Ectodermal cell (in vitro differentiated cells): Measurements from ENCODE around the gene DMXL2.

Source experiments
- H3K27ac ChIP-seq: 2 replicates; pipeline ENCODE4 v1.7.0; 2013; ENCODE audit warnings: mild to moderate bottlenecking, low read depth, low read length; ENCODE audit not compliant: insufficient read depth, poor library complexity, severe bottlenecking
- H3K27me3 ChIP-seq: 2 replicates; pipeline ENCODE4 v1.7.0; 2013; ENCODE audit warnings: mild to moderate bottlenecking, low read length; ENCODE audit not compliant: insufficient read depth, control insufficient read depth, poor library complexity, severe bottlenecking
- H3K36me3 ChIP-seq: one replicate; pipeline ENCODE4 v1.7.0; 2013; ENCODE audit warnings: low read length; ENCODE audit not compliant: control insufficient read depth, insufficient read depth
- H3K4me1 ChIP-seq: one replicate; pipeline ENCODE4 v1.7.0; 2013; ENCODE audit warnings: low read length; ENCODE audit not compliant: control insufficient read depth, insufficient read depth
- H3K4me3 ChIP-seq: 2 replicates; pipeline ENCODE4 v1.7.0; 2013; ENCODE audit warnings: low read depth, low read length, control low read depth; ENCODE audit not compliant: insufficient read depth
- H3K9me3 ChIP-seq: 2 replicates; pipeline ENCODE4 v1.7.0; 2013; ENCODE audit warnings: mild to moderate bottlenecking, low read length, moderate library complexity; ENCODE audit not compliant: control insufficient read depth
- WGBS, 2 experiments: methylation state at CpG; one replicate each; pipeline ENCODE4 v1.1.7; 2013; ENCODE audit warnings: missing lambda C conversion rate in 2 of 2; 5-methylcytosine and 5-hydroxymethylcytosine counted together

The DMXL2 gene

GRCh38 chr15:51547656-51548055 is 74.9 kb downstream of the DMXL2 start:
- H3K27ac ChIP-seq, result no peak overlapping the region
- no peaks in the 10 kb centered on the region for H3K36me3 ChIP-seq
- no peak overlapping the region for H3K4me3 ChIP-seq
- no peaks in the 10 kb centered on the region for H3K4me1 ChIP-seq
- 93 to 95% methylated on average over 2 of the region's 2 CpGs for WGBS, 2 experiments
- H3K9me3 ChIP-seq, result no peaks in the 10 kb centered on the region
- no peaks in the 10 kb centered on the region for H3K27me3 ChIP-seq

GRCh38 chr15:51536965-51537574 is 85.5 kb downstream of the DMXL2 start:
- no peaks in the 10 kb centered on the region for H3K27me3 ChIP-seq
- 0 to 12% methylated on average over 1 of the region's 1 CpG for WGBS, 2 experiments

GRCh38 chr15:51533672-51534398 is 88.7 kb downstream of the DMXL2 start:
- H3K9me3 ChIP-seq, result no peaks in the 10 kb centered on the region
- no peak overlapping the region for H3K4me3 ChIP-seq
- H3K36me3 ChIP-seq, result no peaks in the 10 kb centered on the region
- WGBS, 2 experiments, result 89 to 91% methylated on average over 3 to 4 of the region's 4 CpGs
- H3K27ac ChIP-seq, result no peak overlapping the region
- no peaks in the 10 kb centered on the region for H3K4me1 ChIP-seq
- no peaks in the 10 kb centered on the region for H3K27me3 ChIP-seq

More at GRCh38 chr15:51536965-51537574, 85.5 kb downstream of the DMXL2 start:
- Histone ChIP-seq H3K36me3 (no peaks in the 10 kb centered on the region), H3K4me1 (no peaks in the 10 kb centered on the region), H3K9me3 (no peaks in the 10 kb centered on the region), H3K4me3 (no peak overlapping the region), H3K27ac (no peak overlapping the region)

GRCh38 chr15:51526955-51527354 is 95.6 kb downstream of the DMXL2 start:
- Histone ChIP-seq H3K4me3 (no peak overlapping the region), H3K4me1 (no peaks in the 10 kb centered on the region), H3K9me3 (no peaks in the 10 kb centered on the region), H3K27ac (no peak overlapping the region), H3K36me3 (no peaks in the 10 kb centered on the region), H3K27me3 (no peaks in the 10 kb centered on the region)
- 97% methylated on average over 4 to 5 of the region's 5 CpGs for WGBS, 2 experiments

- H3K4me3 ChIP-seq, result no peak overlapping the region
- no peaks in the 10 kb centered on the region for H3K36me3 ChIP-seq
- no peaks in the 10 kb centered on the region for H3K27me3 ChIP-seq
- no peaks in the 10 kb centered on the region for H3K4me1 ChIP-seq
- 89 to 92% methylated on average over 5 of the region's 5 CpGs for WGBS, 2 experiments
- no peak overlapping the region for H3K27ac ChIP-seq
- H3K9me3 ChIP-seq, result no peaks in the 10 kb centered on the region
Measured at GRCh38 chr15:51524376-51524775, 98.2 kb downstream of the DMXL2 start.

- no peaks in the 10 kb centered on the region for H3K27me3 ChIP-seq
- no peak overlapping the region for H3K4me3 ChIP-seq
- no peaks in the 10 kb centered on the region for H3K9me3 ChIP-seq
- 82% methylated on average over 1 of the region's 1 CpG; no CpG with 5 or more reads in 1 of the 2 experiments for WGBS, 2 experiments
- H3K4me1 ChIP-seq, result no peaks in the 10 kb centered on the region
- H3K36me3 ChIP-seq, result no peaks in the 10 kb centered on the region
- H3K27ac ChIP-seq, result no peak overlapping the region
Measured at GRCh38 chr15:51516291-51516690, 106.3 kb downstream of the DMXL2 start.

- no peaks in the 10 kb centered on the region for H3K4me1 ChIP-seq
- no peaks in the 10 kb centered on the region for H3K36me3 ChIP-seq
- H3K9me3 ChIP-seq, result no peaks in the 10 kb centered on the region
- H3K27me3 ChIP-seq, result no peaks in the 10 kb centered on the region
- WGBS, 2 experiments, result 87 to 89% methylated on average over 1 of the region's 1 CpG
- H3K4me3 ChIP-seq, result no peak overlapping the region
- no peak overlapping the region for H3K27ac ChIP-seq
Measured at GRCh38 chr15:51505251-51505650, 117.3 kb downstream of the DMXL2 start.

- Histone ChIP-seq H3K4me3 (no peak overlapping the region), H3K27ac (no peak overlapping the region), H3K4me1 (no peaks in the 10 kb centered on the region), H3K36me3 (no peaks in the 10 kb centered on the region), H3K27me3 (no peaks in the 10 kb centered on the region), H3K9me3 (no peaks in the 10 kb centered on the region)
Measured at GRCh38 chr15:51503003-51503402, 119.6 kb downstream of the DMXL2 start.

- Histone ChIP-seq H3K9me3 (no peaks in the 10 kb centered on the region), H3K4me1 (no peaks in the 10 kb centered on the region), H3K27me3 (no peaks in the 10 kb centered on the region), H3K36me3 (no peaks in the 10 kb centered on the region), H3K4me3 (no peak overlapping the region), H3K27ac (no peak overlapping the region)
- 70 to 77% methylated on average over 5 of the region's 5 CpGs for WGBS, 2 experiments
Measured at GRCh38 chr15:51499379-51499976, 123.1 kb downstream of the DMXL2 start.

GRCh38 chr15:51497806-51498205 is 124.8 kb downstream of the DMXL2 start:
- Histone ChIP-seq H3K27me3 (no peaks in the 10 kb centered on the region), H3K9me3 (no peaks in the 10 kb centered on the region), H3K4me3 (no peak overlapping the region), H3K27ac (no peak overlapping the region), H3K4me1 (no peaks in the 10 kb centered on the region), H3K36me3 (no peaks in the 10 kb centered on the region)
- 92 to 94% methylated on average over 3 of the region's 3 CpGs for WGBS, 2 experiments
